ENCODE data around the gene MXRA7.

- TF ChIP-seq CTCF (IDR thresholded peaks at IDR 0.05), result no peak
- TF ChIP-seq POLR2A (IDR thresholded peaks at IDR 0.05), result no peak
These were observed 44.5 kb upstream of the MXRA7 start for GRCh38 chr17:76755285-76755684.
